GM12878 (cell line): ENCODE measurements around the gene MCOLN3. TPM values are rescaled to one million over a fixed set of nuclear protein-coding genes. Genes with fewer than 3 reads are reported as not detected.

Experiments used
- ATAC-seq: fragments of 200-7000 bp; cut with Tn5 transposase; 3 replicates; pipeline ENCODE4 v1.9.1; 2020; ENCODE audit warnings: mild to moderate bottlenecking, moderate library complexity
- BruUV-seq: library from RNA; stranded (reverse); fragments of 400-500 nt; replicated peaks from 2 replicates; lab custom pipeline; 2021; lab: Mats Ljungman, UMichigan
- CTCF ChIA-PET: fragments of 300-600 bp; sonication (Branson Sonifier 250); formaldehyde crosslinking; extraction: SDS; loops from one replicate; lab custom pipeline; 2021; ENCODE audit warnings: inconsistent platforms; lab: Yijun Ruan, JAX
- POLR2A ChIA-PET: fragments of 350-600 bp; formaldehyde crosslinking; extraction: SDS; loops from one replicate; lab custom pipeline; 2021; ENCODE audit warnings: inconsistent platforms; lab: Charles Lee
- RAD21 ChIA-PET: fragments of 300-600 bp; sonication (Branson Sonifier 250); formaldehyde crosslinking; loops from one replicate; lab custom pipeline; 2023; ENCODE audit warnings: antibody characterized with exemption; ENCODE audit not compliant: unreplicated experiment; lab: Charles Lee
- SMC1A ChIA-PET: fragments of 300-600 bp; sonication (Branson Sonifier 250); formaldehyde crosslinking; loops from one replicate; lab custom pipeline; 2023; ENCODE audit not compliant: unreplicated experiment, uncharacterized antibody; lab: Charles Lee
- DNase-seq: peaks from one replicate; pipeline ENCODE4 v3.0.0-alpha.2; 2011; ENCODE audit warnings: low read depth, low spot score
- FAIRE-seq: peaks from 3 replicates; lab custom pipeline; 2011; peaks lifted over from hg19 to GRCh38; lab: Jason Lieb, UNC
- H2AFZ ChIP-seq: 2 replicates; pipeline ENCODE4 v1.6.0; 2011; ENCODE audit warnings: low read depth, low read length, control low read depth; ENCODE audit not compliant: control insufficient read depth
- H3K27ac ChIP-seq: 2 replicates; pipeline ENCODE4 v1.5.1; 2011; ENCODE audit warnings: control low read depth; ENCODE audit not compliant: control insufficient read depth, insufficient read depth
- H3K27me3 ChIP-seq, 2 experiments: replicated peaks in 1 of 2; 2 replicates each; pipeline versions ENCODE4 v1.6.0 to v1.6.1; 2011; ENCODE audit warnings: low read length in 1 of 2; ENCODE audit not compliant: control insufficient read depth in 2 of 2, insufficient read depth in 2 of 2
- H3K36me3 ChIP-seq, 2 experiments: 2 replicates each; pipeline ENCODE4 v1.5.1; 2011; ENCODE audit warnings: low read length in 1 of 2; ENCODE audit not compliant: control insufficient read depth in 2 of 2, insufficient read depth in 2 of 2
- H3K4me1 ChIP-seq: 2 replicates; pipeline ENCODE4 v1.6.1; 2011; ENCODE audit warnings: mild to moderate bottlenecking, low read length, moderate library complexity, mixed read lengths; ENCODE audit not compliant: control insufficient read depth, insufficient read depth
- H3K4me2 ChIP-seq: 2 replicates; pipeline ENCODE4 v1.6.0; 2011; ENCODE audit warnings: control low read depth; ENCODE audit not compliant: control insufficient read depth, insufficient read depth
- H3K4me3 ChIP-seq: fragments of 200-600 bp; sonication (generic); 2 replicates; pipeline ENCODE4 v1.5.1; 2016
- H3K79me2 ChIP-seq: 2 replicates; pipeline ENCODE4 v1.6.0; 2011; ENCODE audit warnings: low read length; ENCODE audit not compliant: control insufficient read depth, insufficient read depth
- H3K9ac ChIP-seq: 2 replicates; pipeline ENCODE4 v1.8.0; 2011; ENCODE audit warnings: low read length, control low read depth, mixed read lengths; ENCODE audit not compliant: control insufficient read depth, insufficient read depth
- H3K9me3 ChIP-seq: replicated peaks from 3 replicates; pipeline ENCODE4 v1.5.1; 2011; ENCODE audit warnings: mild to moderate bottlenecking, low read length; ENCODE audit not compliant: control insufficient read depth, insufficient read depth
- H4K20me1 ChIP-seq: 2 replicates; pipeline ENCODE4 v1.6.0; 2011; ENCODE audit not compliant: control insufficient read depth, insufficient read depth
- CHD2 ChIP-seq: IDR thresholded peaks from 2 replicates; pipeline ENCODE4 v1.6.1; 2011; ENCODE audit warnings: low read depth, low read length, improper control_type of control experiment, borderline replicate concordance
- EGR1 ChIP-seq, 2 experiments: IDR thresholded peaks; 1 replicate in 1 of 2; 2 replicates in 1 of 2; pipeline ENCODE4 v1.6.1; 2011 to 2012; ENCODE audit warnings: low read depth in 2 of 2, low read length in 2 of 2, borderline replicate concordance in 1 of 2, mild to moderate bottlenecking in 1 of 2, moderate library complexity in 1 of 2
- EP300 ChIP-seq, 2 experiments: fragments of 150-350 bp in 1 of 2; IDR thresholded peaks; 2 replicates each; pipeline ENCODE4 v1.6.1; 2011 to 2012; ENCODE audit warnings: low read depth in 2 of 2, low read length in 2 of 2, borderline replicate concordance in 1 of 2, improper control_type of control experiment in 1 of 2, inconsistent platforms in 1 of 2; ENCODE audit not compliant: control insufficient read depth in 1 of 2
- ETV6 ChIP-seq, 2 experiments: fragments of 450-650 bp in 1 of 2; IDR thresholded peaks in 1 of 2; conservative IDR thresholded peaks in 1 of 2; 2 replicates each; pipeline ENCODE4 v1.6.1; 2014; ENCODE audit warnings: antibody characterized with exemption in 1 of 2, borderline replicate concordance in 1 of 2, low read depth in 1 of 2, mild to moderate bottlenecking in 1 of 2, moderate library complexity in 1 of 2
- HCFC1 ChIP-seq: fragments of 150-350 bp; IDR thresholded peaks from 2 replicates; pipeline ENCODE4 v1.6.1; 2014; ENCODE audit warnings: low read length
- IKZF2 ChIP-seq, 2 experiments: fragments of 450-650 bp; IDR thresholded peaks; 2 replicates each; pipeline ENCODE4 v1.6.1; 2017; ENCODE audit warnings: mild to moderate bottlenecking in 2 of 2, moderate library complexity in 2 of 2
- IRF5 ChIP-seq: fragments of 450-650 bp; IDR thresholded peaks from 2 replicates; pipeline ENCODE4 v1.6.1; 2017; ENCODE audit warnings: borderline replicate concordance
- KLF5 ChIP-seq: fragments of 450-650 bp; IDR thresholded peaks from 2 replicates; pipeline ENCODE4 v1.6.1; 2014; ENCODE audit warnings: mild to moderate bottlenecking; ENCODE audit not compliant: partially characterized antibody
- PAX5 ChIP-seq: IDR thresholded peaks from 2 replicates; pipeline ENCODE4 v1.6.1; 2011; ENCODE audit warnings: low read depth, low read length, borderline replicate concordance
- PBX3 ChIP-seq: IDR thresholded peaks from 2 replicates; pipeline ENCODE4 v1.6.1; 2011; ENCODE audit warnings: mild to moderate bottlenecking, low read depth, low read length, moderate library complexity; ENCODE audit not compliant: insufficient replicate concordance
- PML ChIP-seq: IDR thresholded peaks from 2 replicates; pipeline ENCODE4 v1.6.1; 2012; ENCODE audit warnings: low read length, inconsistent platforms
- SIN3A ChIP-seq: IDR thresholded peaks from 2 replicates; pipeline ENCODE4 v1.6.1; 2012; ENCODE audit warnings: low read depth, low read length, improper control_type of control experiment
- ZNF384 ChIP-seq: IDR thresholded peaks from 2 replicates; pipeline ENCODE4 v1.6.1; 2012; ENCODE audit warnings: low read depth, mild to moderate bottlenecking, low read length, improper control_type of control experiment, borderline replicate concordance
- WGBS: methylation state at CpG from one replicate; pipeline ENCODE4 v1.1.6; 2016; ENCODE audit warnings: low lambda C conversion rate; ENCODE audit not compliant: insufficient replicate concordance, insufficient coverage; ENCODE audit errors: missing lambda C conversion rate; 5-methylcytosine and 5-hydroxymethylcytosine counted together
- in situ Hi-C: fragments of 300-500 bp; cut with MboI; formaldehyde crosslinking; loops from 9 replicates; pipeline ENCODE4 v1.14.3; 2018; ENCODE audit warnings: mixed read lengths
- intact Hi-C: fragments of 100-400 bp; cut with micrococcal nuclease; formaldehyde crosslinking; loops from one replicate; pipeline ENCODE4 v1.14.2; 2022; ENCODE audit not compliant: unreplicated experiment
- polyA plus RNA-seq, 11 experiments: library from polyadenylated mRNA; depleted of rRNA in 4 of 11; unstranded in 6 of 11; stranded (reverse) in 5 of 11; fragments of >200 nt; fragmentation: Nextera tagmentation in 4 of 11; fragmentation: Illumina TruSeq in 1 of 11; extraction: Ambion mirVana in 4 of 11; extraction: Trizol in 1 of 11; gene quantifications; 1 replicate in 1 of 11; 2 replicates in 10 of 11; pipeline versions ENCODE4 v1.2.1 to v1.2.3, GENCODE V29; 2011 to 2016; ENCODE audit warnings: inconsistent platforms in 2 of 11, missing spikeins in 2 of 11, low read depth in 1 of 11
- total RNA-seq, 4 experiments: library from RNA; depleted of rRNA in 3 of 4; stranded (reverse); fragments of >200 nt in 3 of 4; fragmentation: Illumina TruSeq in 1 of 4; extraction: Trizol in 1 of 4; gene quantifications; 2 replicates each; pipeline versions ENCODE4 v1.2.1 to v1.2.3, GENCODE V29; 2013 to 2021
- TF ChIP-seq, protein P1 (sequence below): fragments of 450-650 bp; formaldehyde crosslinking; IDR thresholded peaks from 2 replicates; pipeline ENCODE4 v1.5.0; 2022; ENCODE audit warnings: mild to moderate bottlenecking, missing genetic modification characterization

MCOLN3 gene
- total and polyA plus RNA-seq, 10 of the 15 experiments (the other 5 are each of a cell fraction or from before 2014, with no cell fraction given) = 0.48 to 7.4 (median 3.8) TPM

DNA sequence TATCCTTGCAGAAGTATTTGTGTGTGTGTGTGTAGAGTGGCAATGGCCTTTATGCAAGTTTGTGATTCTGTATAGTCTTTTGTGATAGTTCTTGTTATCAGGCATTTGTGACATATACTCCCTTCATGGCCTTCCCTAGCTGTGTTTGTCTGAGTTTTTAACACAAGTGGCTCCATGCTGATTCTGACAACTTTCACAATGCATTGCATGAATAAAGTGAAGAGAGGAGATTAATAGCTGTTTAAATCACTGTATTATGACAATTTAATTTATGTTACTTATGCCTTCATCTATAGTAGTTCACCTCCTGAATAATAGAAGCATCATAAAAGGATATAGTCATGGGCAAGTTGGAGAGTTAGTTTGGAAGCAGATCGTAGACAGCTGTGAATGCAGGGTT lies 17.2 kb upstream of the MCOLN3 start:
- Histone ChIP-seq H3K4me2 (no peak overlapping the region), H3K9ac (no peak overlapping the region), H3K4me1 (peaks cover 8% of the 10 kb centered on the region), H3K4me3 (no peak overlapping the region), H3K9me3 (no peaks in the 10 kb centered on the region), H3K79me2 (no peaks in the 10 kb centered on the region), H4K20me1 (no peaks in the 10 kb centered on the region), H3K27ac (no peak overlapping the region), H2AFZ (no peak overlapping the region), H3K27me3 (no peaks in the 10 kb centered on the region; a peak in 1 of 4 replicates)
- intact Hi-C loops = no loop called here
- FAIRE-seq = no peak
- POLR2A ChIA-PET = no interaction called here
- SMC1A ChIA-PET = interaction anchor here (0.6 to 1.2 kb wide), 2 partner anchors 38 to 107 kb away, joined by 3 read pairs; no protein-coding TSS in a partner anchor
- ATAC-seq = no peak
- CTCF ChIA-PET = interaction anchor here (1.9 kb wide), 1 partner anchor 189 kb away, joined by 6 read pairs; no protein-coding TSS in a partner anchor
- no peak for DNase-seq
- in situ Hi-C loops = no loop called here
- BruUV-seq = no TSS peak
- TF ChIP-seq, protein P1, sequence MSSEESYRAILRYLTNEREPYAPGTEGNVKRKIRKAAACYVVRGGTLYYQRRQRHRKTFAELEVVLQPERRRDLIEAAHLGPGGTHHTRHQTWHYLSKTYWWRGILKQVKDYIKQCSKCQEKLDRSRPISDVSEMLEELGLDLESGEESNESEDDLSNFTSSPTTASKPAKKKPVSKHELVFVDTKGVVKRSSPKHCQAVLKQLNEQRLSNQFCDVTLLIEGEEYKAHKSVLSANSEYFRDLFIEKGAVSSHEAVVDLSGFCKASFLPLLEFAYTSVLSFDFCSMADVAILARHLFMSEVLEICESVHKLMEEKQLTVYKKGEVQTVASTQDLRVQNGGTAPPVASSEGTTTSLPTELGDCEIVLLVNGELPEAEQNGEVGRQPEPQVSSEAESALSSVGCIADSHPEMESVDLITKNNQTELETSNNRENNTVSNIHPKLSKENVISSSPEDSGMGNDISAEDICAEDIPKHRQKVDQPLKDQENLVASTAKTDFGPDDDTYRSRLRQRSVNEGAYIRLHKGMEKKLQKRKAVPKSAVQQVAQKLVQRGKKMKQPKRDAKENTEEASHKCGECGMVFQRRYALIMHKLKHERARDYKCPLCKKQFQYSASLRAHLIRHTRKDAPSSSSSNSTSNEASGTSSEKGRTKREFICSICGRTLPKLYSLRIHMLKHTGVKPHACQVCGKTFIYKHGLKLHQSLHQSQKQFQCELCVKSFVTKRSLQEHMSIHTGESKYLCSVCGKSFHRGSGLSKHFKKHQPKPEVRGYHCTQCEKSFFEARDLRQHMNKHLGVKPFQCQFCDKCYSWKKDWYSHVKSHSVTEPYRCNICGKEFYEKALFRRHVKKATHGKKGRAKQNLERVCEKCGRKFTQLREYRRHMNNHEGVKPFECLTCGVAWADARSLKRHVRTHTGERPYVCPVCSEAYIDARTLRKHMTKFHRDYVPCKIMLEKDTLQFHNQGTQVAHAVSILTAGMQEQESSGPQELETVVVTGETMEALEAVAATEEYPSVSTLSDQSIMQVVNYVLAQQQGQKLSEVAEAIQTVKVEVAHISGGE = no peak
- TF ChIP-seq CHD2 (no peak), ETV6 (conservative IDR thresholded peaks at IDR 0.05 in 1 of 2, IDR thresholded peaks at IDR 0.05 in 1 of 2; ENCODE audit: borderline replicate concordance in 1 of 2, low read depth in 1 of 2) (no peak), PAX5 (no peak), EP300 (IDR thresholded peaks at IDR 0.05; ENCODE audit: borderline replicate concordance in 1 of 2, control insufficient read depth in 1 of 2, low read depth in 2 of 2, low read length in 2 of 2) (no peak), KLF5 (no peak), EGR1 (IDR thresholded peaks at IDR 0.05; ENCODE audit: borderline replicate concordance in 1 of 2, low read depth in 2 of 2, low read length in 2 of 2) (no peak), PML (no peak), IRF5 (no peak), PBX3 (no peak), HCFC1 (no peak), IKZF2 (IDR thresholded peaks at IDR 0.05) (no peak), SIN3A (no peak), ZNF384 (no peak)
- TF ChIP-seq, all 136 proteins: peak for 0
- WGBS = 50% methylated on average over 1 of the region's 1 CpG
- RAD21 ChIA-PET = no interaction called here
- no peaks in the 10 kb centered on the region for H3K36me3 ChIP-seq
